ENCODE measurements around the gene SAP30BP. TPM values are rescaled to one million over a fixed set of nuclear protein-coding genes. Genes with fewer than 3 reads are reported as not detected.

Gene SAP30BP
- total RNA-seq, 1 donor from 2014 or later, result 58.6 TPM

- TF ChIP-seq CTCF (IDR thresholded peaks at IDR 0.05; ENCODE audit: insufficient read depth, low read length, poor library complexity, severe bottlenecking), result no peak
- no peak for DNase-seq (ENCODE audit: low read depth)
- no peaks in the 10 kb centered on the region for H3K27me3 ChIP-seq (ENCODE audit: control insufficient read depth, insufficient read depth, low read length)
- H3K36me3 ChIP-seq (ENCODE audit: control insufficient read depth, insufficient read depth, low read length), result no peaks in the 10 kb centered on the region
- H3K4me3 ChIP-seq (ENCODE audit: low read depth, low read length), result no peak overlapping the region
These were observed 17.8 kb downstream of the SAP30BP start for GRCh38 chr17:75684924-75685323.

GRCh38 chr17:75685499-75685898 lies 18.4 kb downstream of the SAP30BP start:
- DNase-seq (ENCODE audit: low read depth), result no peak
- Histone ChIP-seq H3K4me3 (ENCODE audit: low read depth, low read length) (no peak overlapping the region), H3K27me3 (ENCODE audit: control insufficient read depth, insufficient read depth, low read length) (no peaks in the 10 kb centered on the region), H3K36me3 (ENCODE audit: control insufficient read depth, insufficient read depth, low read length) (no peaks in the 10 kb centered on the region)
- no peak for TF ChIP-seq CTCF (IDR thresholded peaks at IDR 0.05; ENCODE audit: insufficient read depth, low read length, poor library complexity, severe bottlenecking)

- H3K36me3 ChIP-seq (ENCODE audit: control insufficient read depth, insufficient read depth, low read length), result peaks cover 1% of the 10 kb centered on the region
- no peak overlapping the region for H3K4me3 ChIP-seq (ENCODE audit: low read depth, low read length)
- DNase-seq (ENCODE audit: low read depth), result no peak
- no peak for TF ChIP-seq CTCF (IDR thresholded peaks at IDR 0.05; ENCODE audit: insufficient read depth, low read length, poor library complexity, severe bottlenecking)
- H3K27me3 ChIP-seq (ENCODE audit: control insufficient read depth, insufficient read depth, low read length), result no peaks in the 10 kb centered on the region
These were observed 21.2 kb downstream of the SAP30BP start for GRCh38 chr17:75688209-75688825.

- Histone ChIP-seq H3K36me3 (ENCODE audit: control insufficient read depth, insufficient read depth, low read length) (peaks cover 1% of the 10 kb centered on the region), H3K27me3 (ENCODE audit: control insufficient read depth, insufficient read depth, low read length) (no peaks in the 10 kb centered on the region), H3K4me3 (ENCODE audit: low read depth, low read length) (no peak overlapping the region)
- DNase-seq (ENCODE audit: low read depth), result no peak
- TF ChIP-seq CTCF (IDR thresholded peaks at IDR 0.05; ENCODE audit: insufficient read depth, low read length, poor library complexity, severe bottlenecking), result no peak
These were observed 22.3 kb downstream of the SAP30BP start for GRCh38 chr17:75689441-75689873.

- H3K36me3 ChIP-seq (ENCODE audit: control insufficient read depth, insufficient read depth, low read length), result peaks cover 1% of the 10 kb centered on the region
- TF ChIP-seq CTCF (IDR thresholded peaks at IDR 0.05; ENCODE audit: insufficient read depth, low read length, poor library complexity, severe bottlenecking), result no peak
- no peak overlapping the region for H3K4me3 ChIP-seq (ENCODE audit: low read depth, low read length)
- no peak for DNase-seq (ENCODE audit: low read depth)
- H3K27me3 ChIP-seq (ENCODE audit: control insufficient read depth, insufficient read depth, low read length), result no peaks in the 10 kb centered on the region
These were observed 24.2 kb downstream of the SAP30BP start for GRCh38 chr17:75691371-75691791.

Data from kidney epithelial cell (primary cell).